SK-N-SH (cell line): Measurements from ENCODE around the gene PLCG1.

Experiments used
- CTCF ChIP-seq: fragments of 200-600 bp; sonication (generic); IDR thresholded peaks from 2 replicates; pipeline ENCODE4 v1.6.1; 2017; ENCODE audit warnings: antibody characterized with exemption, mild to moderate bottlenecking, moderate library complexity
- NFIC ChIP-seq: IDR thresholded peaks from 2 replicates; pipeline ENCODE4 v1.4.0; 2012; ENCODE audit warnings: borderline replicate concordance

GRCh38 chr20:41095110-41095969, 42.0 kb upstream of the PLCG1 start:
- TF ChIP-seq CTCF (peak; percentile 96), NFIC (no peak)
